H1 (cell line): ENCODE measurements around the gene PCYT2. TPM values are rescaled to one million over a fixed set of nuclear protein-coding genes. Genes with fewer than 3 reads are reported as not detected.

Experiments used
- CEBPB ChIP-seq: IDR thresholded peaks from 2 replicates; pipeline ENCODE4 v1.6.1; 2012; ENCODE audit warnings: low read depth, low read length
- CHD1 ChIP-seq: IDR thresholded peaks from 2 replicates; pipeline ENCODE4 v1.6.1; 2012; ENCODE audit warnings: low read depth, low read length, improper control_type of control experiment
- CTBP2 ChIP-seq: IDR thresholded peaks from 2 replicates; pipeline ENCODE4 v1.7.0; 2011; ENCODE audit warnings: borderline replicate concordance, mild to moderate bottlenecking, moderate library complexity, mixed read lengths, low read length; ENCODE audit not compliant: insufficient read depth, insufficient read length
- EP300 ChIP-seq, 2 experiments: IDR thresholded peaks; 1 replicate in 1 of 2; 2 replicates in 1 of 2; pipeline ENCODE4 v1.6.1; 2011 to 2012; ENCODE audit warnings: low read depth in 2 of 2, low read length in 2 of 2, mild to moderate bottlenecking in 2 of 2, borderline replicate concordance in 1 of 2, inconsistent platforms in 1 of 2, moderate library complexity in 1 of 2
- MAFK ChIP-seq: IDR thresholded peaks from 2 replicates; pipeline ENCODE4 v1.6.1; 2012; ENCODE audit warnings: low read depth, mild to moderate bottlenecking, improper control_type of control experiment, low read length
- RXRA ChIP-seq: IDR thresholded peaks from 2 replicates; pipeline ENCODE4 v1.6.1; 2011; ENCODE audit warnings: low read depth, mild to moderate bottlenecking, low read length, moderate library complexity; ENCODE audit not compliant: insufficient read depth
- TAF1 ChIP-seq: IDR thresholded peaks from 2 replicates; pipeline ENCODE4 v1.6.1; 2011; ENCODE audit warnings: mild to moderate bottlenecking, low read depth, low read length
- polyA plus RNA-seq, 7 experiments: library from polyadenylated mRNA; depleted of rRNA in 3 of 7; stranded (reverse) in 5 of 7; unstranded in 2 of 7; fragments of >200 nt in 5 of 7; fragments of 200-250 nt in 2 of 7; gene quantifications; 1 replicate in 5 of 7; 2 replicates in 1 of 7; 4 replicates in 1 of 7; pipeline versions ENCODE4 v1.2.1 to v1.2.3, GENCODE V29; 2011 to 2013; ENCODE audit warnings: missing spikeins in 2 of 7, mixed read lengths in 2 of 7
- total RNA-seq: library from RNA; stranded (reverse); fragmentation: NEBNext Ultra II Directional; extraction: Animal tissue kit (Norgen Biotek cat#: 25700); gene quantifications from 2 replicates; pipeline ENCODE4 v1.2.1, GENCODE V29; 2021
- TF ChIP-seq, protein P1 (sequence below): fragments of 300-600 bp; sonication (generic); IDR thresholded peaks from 2 replicates; pipeline ENCODE4 v1.7.1; 2012; ENCODE audit warnings: low read length, moderate library complexity, mild to moderate bottlenecking, inconsistent platforms; ENCODE audit not compliant: insufficient replicate concordance
- TF ChIP-seq, protein P2 (sequence below): IDR thresholded peaks from 2 replicates; pipeline ENCODE4 v1.6.1; 2011; ENCODE audit warnings: low read depth, mild to moderate bottlenecking, low read length; ENCODE audit not compliant: insufficient read depth

The PCYT2 gene
- total and polyA plus RNA-seq, 2 of the 8 experiments (the other 6 are each of a cell fraction or from before 2014, with no cell fraction given) = 29.9 to 31.3 TPM

DNA sequence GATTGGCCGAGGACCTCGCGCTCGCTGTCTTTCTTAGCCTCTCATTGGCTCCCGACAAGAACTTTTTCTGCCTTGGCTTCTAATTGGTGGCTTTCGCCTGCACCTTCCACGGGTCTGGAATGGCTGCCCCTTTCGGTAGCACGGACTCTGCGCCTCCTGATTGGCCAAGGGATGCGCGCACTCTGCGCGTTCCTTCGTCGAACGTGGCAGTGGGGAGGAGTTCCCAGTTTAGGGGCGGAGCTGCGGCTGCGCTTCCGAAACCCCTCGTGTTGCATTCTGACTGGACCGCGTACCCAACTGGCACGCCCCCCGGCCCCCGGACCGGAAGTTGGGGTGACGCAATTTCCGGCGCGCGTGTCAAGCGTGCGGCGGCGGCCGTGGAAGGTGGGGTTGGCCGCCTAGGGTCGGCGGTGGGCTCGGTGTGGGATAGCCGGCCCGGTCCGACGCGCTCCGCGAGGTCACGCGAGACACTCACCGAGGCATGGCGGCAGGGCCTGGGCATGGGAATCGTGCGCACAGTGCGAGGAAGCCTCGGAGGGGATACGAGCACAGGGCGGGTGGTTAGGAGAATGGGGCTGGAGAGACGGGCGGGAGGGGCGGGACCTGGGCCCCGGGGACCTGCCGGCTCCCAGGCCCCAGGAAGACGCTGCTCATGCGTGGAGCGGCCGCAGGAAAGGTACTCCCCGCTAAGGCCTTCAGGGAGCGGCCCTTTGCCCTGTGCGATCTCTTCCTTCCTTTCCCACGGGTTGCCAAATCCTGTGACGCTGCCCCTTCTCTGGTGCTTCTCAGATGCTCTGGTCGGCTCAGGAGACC is 50.2 kb downstream of the PCYT2 start (continued):
- TF ChIP-seq, protein P1, sequence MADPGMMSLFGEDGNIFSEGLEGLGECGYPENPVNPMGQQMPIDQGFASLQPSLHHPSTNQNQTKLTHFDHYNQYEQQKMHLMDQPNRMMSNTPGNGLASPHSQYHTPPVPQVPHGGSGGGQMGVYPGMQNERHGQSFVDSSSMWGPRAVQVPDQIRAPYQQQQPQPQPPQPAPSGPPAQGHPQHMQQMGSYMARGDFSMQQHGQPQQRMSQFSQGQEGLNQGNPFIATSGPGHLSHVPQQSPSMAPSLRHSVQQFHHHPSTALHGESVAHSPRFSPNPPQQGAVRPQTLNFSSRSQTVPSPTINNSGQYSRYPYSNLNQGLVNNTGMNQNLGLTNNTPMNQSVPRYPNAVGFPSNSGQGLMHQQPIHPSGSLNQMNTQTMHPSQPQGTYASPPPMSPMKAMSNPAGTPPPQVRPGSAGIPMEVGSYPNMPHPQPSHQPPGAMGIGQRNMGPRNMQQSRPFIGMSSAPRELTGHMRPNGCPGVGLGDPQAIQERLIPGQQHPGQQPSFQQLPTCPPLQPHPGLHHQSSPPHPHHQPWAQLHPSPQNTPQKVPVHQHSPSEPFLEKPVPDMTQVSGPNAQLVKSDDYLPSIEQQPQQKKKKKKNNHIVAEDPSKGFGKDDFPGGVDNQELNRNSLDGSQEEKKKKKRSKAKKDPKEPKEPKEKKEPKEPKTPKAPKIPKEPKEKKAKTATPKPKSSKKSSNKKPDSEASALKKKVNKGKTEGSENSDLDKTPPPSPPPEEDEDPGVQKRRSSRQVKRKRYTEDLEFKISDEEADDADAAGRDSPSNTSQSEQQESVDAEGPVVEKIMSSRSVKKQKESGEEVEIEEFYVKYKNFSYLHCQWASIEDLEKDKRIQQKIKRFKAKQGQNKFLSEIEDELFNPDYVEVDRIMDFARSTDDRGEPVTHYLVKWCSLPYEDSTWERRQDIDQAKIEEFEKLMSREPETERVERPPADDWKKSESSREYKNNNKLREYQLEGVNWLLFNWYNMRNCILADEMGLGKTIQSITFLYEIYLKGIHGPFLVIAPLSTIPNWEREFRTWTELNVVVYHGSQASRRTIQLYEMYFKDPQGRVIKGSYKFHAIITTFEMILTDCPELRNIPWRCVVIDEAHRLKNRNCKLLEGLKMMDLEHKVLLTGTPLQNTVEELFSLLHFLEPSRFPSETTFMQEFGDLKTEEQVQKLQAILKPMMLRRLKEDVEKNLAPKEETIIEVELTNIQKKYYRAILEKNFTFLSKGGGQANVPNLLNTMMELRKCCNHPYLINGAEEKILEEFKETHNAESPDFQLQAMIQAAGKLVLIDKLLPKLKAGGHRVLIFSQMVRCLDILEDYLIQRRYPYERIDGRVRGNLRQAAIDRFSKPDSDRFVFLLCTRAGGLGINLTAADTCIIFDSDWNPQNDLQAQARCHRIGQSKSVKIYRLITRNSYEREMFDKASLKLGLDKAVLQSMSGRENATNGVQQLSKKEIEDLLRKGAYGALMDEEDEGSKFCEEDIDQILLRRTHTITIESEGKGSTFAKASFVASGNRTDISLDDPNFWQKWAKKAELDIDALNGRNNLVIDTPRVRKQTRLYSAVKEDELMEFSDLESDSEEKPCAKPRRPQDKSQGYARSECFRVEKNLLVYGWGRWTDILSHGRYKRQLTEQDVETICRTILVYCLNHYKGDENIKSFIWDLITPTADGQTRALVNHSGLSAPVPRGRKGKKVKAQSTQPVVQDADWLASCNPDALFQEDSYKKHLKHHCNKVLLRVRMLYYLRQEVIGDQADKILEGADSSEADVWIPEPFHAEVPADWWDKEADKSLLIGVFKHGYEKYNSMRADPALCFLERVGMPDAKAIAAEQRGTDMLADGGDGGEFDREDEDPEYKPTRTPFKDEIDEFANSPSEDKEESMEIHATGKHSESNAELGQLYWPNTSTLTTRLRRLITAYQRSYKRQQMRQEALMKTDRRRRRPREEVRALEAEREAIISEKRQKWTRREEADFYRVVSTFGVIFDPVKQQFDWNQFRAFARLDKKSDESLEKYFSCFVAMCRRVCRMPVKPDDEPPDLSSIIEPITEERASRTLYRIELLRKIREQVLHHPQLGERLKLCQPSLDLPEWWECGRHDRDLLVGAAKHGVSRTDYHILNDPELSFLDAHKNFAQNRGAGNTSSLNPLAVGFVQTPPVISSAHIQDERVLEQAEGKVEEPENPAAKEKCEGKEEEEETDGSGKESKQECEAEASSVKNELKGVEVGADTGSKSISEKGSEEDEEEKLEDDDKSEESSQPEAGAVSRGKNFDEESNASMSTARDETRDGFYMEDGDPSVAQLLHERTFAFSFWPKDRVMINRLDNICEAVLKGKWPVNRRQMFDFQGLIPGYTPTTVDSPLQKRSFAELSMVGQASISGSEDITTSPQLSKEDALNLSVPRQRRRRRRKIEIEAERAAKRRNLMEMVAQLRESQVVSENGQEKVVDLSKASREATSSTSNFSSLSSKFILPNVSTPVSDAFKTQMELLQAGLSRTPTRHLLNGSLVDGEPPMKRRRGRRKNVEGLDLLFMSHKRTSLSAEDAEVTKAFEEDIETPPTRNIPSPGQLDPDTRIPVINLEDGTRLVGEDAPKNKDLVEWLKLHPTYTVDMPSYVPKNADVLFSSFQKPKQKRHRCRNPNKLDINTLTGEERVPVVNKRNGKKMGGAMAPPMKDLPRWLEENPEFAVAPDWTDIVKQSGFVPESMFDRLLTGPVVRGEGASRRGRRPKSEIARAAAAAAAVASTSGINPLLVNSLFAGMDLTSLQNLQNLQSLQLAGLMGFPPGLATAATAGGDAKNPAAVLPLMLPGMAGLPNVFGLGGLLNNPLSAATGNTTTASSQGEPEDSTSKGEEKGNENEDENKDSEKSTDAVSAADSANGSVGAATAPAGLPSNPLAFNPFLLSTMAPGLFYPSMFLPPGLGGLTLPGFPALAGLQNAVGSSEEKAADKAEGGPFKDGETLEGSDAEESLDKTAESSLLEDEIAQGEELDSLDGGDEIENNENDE = no peak
- peak; percentile 83 for TF ChIP-seq TAF1
- no peak for TF ChIP-seq EP300 (IDR thresholded peaks at IDR 0.05; ENCODE audit: borderline replicate concordance in 1 of 2, low read depth in 2 of 2, low read length in 2 of 2)
- TF ChIP-seq MAFK = peak; percentile 40; the same call in 1 of the 2 replicates
- TF ChIP-seq CHD1 = no peak
- no peak for TF ChIP-seq RXRA
- TF ChIP-seq CTBP2 = no peak
- TF ChIP-seq CEBPB = peak; percentile 94
- TF ChIP-seq, protein P2, sequence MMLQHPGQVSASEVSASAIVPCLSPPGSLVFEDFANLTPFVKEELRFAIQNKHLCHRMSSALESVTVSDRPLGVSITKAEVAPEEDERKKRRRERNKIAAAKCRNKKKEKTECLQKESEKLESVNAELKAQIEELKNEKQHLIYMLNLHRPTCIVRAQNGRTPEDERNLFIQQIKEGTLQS = peak; percentile 79
